ENCODE results near the gene HDAC2. TPM values are rescaled to one million over a fixed set of nuclear protein-coding genes. Genes with fewer than 3 reads are reported as not detected.

The HDAC2 gene
- total RNA-seq, 6 experiments from 2014 or later: 15.6 to 22.2 (median 21.3) TPM

DNA sequence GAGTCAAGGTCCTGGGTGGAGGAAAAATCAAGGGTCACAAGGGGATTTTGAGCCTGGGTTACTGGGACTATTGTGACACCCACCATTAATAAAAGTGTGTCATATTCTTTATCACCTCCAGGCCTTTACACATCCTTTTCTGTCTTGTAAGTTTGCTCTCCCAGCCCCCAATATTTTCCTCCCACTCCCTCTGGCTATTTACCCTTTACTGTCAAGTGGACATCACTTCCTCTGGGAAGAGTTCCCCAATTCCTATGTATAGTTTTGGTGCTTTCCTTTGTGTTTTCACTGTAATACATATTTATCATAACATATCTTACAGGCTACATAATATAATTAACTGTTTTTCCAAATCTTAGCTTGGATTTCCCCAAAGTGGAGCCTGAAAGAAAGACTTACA is 77.5 kb downstream of the HDAC2 start:
- intact Hi-C loops (cut with DNase I): no loop called here
- DNase-seq (no peak), ATAC-seq (no peak)
- H3K27me3 ChIP-seq: no peaks in the 10 kb centered on the region
- H3K36me3 ChIP-seq: no peaks in the 10 kb centered on the region
- no peak overlapping the region for H3K27ac ChIP-seq
- no peaks in the 10 kb centered on the region for H3K4me1 ChIP-seq
- TF ChIP-seq, protein P1, sequence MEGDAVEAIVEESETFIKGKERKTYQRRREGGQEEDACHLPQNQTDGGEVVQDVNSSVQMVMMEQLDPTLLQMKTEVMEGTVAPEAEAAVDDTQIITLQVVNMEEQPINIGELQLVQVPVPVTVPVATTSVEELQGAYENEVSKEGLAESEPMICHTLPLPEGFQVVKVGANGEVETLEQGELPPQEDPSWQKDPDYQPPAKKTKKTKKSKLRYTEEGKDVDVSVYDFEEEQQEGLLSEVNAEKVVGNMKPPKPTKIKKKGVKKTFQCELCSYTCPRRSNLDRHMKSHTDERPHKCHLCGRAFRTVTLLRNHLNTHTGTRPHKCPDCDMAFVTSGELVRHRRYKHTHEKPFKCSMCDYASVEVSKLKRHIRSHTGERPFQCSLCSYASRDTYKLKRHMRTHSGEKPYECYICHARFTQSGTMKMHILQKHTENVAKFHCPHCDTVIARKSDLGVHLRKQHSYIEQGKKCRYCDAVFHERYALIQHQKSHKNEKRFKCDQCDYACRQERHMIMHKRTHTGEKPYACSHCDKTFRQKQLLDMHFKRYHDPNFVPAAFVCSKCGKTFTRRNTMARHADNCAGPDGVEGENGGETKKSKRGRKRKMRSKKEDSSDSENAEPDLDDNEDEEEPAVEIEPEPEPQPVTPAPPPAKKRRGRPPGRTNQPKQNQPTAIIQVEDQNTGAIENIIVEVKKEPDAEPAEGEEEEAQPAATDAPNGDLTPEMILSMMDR (IDR thresholded peaks at IDR 0.05): no peak
- TF ChIP-seq POLR2A (IDR thresholded peaks at IDR 0.05): no peak
- H3K9me3 ChIP-seq: no peaks in the 10 kb centered on the region
- H3K4me3 ChIP-seq: no peak overlapping the region

DNA sequence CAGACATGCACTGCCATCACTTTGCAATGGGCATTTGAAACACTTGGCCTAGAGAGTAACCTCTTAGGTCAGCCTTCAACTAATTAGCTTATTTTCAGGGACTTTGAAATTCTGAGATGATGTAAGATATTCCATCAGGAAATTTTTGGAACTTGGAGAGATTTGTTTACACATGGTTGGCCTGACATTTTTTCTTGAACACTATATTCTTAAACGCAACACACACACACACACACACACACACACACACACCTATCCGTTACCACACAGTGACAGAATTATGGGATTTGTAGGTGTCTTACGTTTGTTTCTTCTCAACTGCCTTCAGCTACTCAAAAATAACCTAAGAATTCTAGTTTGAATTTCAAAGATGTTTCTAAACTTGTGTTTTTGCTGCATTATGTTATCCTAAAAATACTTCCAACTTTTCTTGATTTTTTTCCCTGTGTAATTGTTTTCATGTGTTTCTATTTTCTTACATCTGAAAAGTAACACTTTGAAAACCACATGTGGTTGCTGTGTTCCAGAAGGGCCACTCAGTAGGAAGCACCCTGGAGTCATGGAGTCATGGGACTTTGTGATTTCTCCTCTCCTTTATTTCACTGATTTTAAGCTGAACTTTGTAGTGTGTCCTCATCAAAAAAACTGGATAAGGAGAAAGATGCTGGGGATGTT is 81.9 kb downstream of the HDAC2 start:
- intact Hi-C loops (cut with DNase I): no loop called here

DNA sequence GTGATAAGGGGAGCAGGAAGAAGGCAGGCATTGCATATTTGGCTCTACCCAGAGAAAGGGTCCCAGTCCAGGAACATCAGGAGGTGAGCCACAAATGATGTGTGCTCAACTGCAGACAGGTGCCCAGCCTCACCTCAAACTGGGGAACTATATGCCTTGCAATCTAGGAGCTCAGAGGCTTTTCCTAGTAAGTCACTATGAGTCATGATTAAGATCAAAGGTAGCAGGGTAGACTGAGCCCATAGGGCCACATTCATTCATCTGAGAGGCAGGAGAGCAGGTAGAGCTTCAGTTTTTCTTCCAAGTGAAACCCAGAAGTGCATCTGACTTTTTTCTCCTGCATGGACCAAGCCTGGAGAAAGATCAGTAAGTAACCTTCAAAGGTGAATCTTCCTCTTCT is 82.5 kb downstream of the HDAC2 start:
- no peaks in the 10 kb centered on the region for H3K36me3 ChIP-seq
- intact Hi-C loops (cut with DNase I): no loop called here

More for the DNA sequence above, 81.9 kb downstream of the HDAC2 start:
- TF ChIP-seq POLR2A (IDR thresholded peaks at IDR 0.05): no peak
- TF ChIP-seq, protein P1 (IDR thresholded peaks at IDR 0.05): no peak
- Histone ChIP-seq H3K4me3 (no peak overlapping the region), H3K36me3 (no peaks in the 10 kb centered on the region), H3K27ac (no peak overlapping the region), H3K4me1 (no peaks in the 10 kb centered on the region), H3K9me3 (no peaks in the 10 kb centered on the region), H3K27me3 (no peaks in the 10 kb centered on the region)
- DNase-seq (no peak), ATAC-seq (no peak)
- WGBS (ENCODE audit: insufficient coverage, low coverage, low lambda C conversion rate, missing lambda C conversion rate): 76% methylated on average over 3 of the region's 3 CpGs

DNA sequence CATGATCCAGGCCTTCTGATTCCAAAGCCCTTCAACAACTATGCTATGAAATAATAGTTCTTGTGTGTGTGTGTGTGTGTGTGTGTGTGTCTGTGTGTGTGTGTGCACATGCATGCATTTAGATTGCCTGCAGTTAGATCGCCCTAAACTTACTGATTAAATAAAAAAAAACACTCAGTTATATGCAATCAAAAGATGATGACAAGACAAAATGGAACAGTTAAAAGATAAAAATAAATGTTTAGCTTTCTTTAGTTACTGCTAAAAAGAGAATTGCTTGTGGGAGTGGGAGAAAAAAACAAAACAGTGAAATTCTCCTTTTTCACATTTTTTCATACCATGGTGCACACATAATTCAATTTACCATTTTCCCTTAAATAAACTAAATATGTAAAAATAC is 84.4 kb downstream of the HDAC2 start:
- H3K36me3 ChIP-seq: no peaks in the 10 kb centered on the region
- no peaks in the 10 kb centered on the region for H3K9me3 ChIP-seq
- H3K27me3 ChIP-seq: no peaks in the 10 kb centered on the region
- H3K27ac ChIP-seq: no peak overlapping the region
- WGBS (ENCODE audit: insufficient coverage, low coverage, low lambda C conversion rate, missing lambda C conversion rate): 80% methylated on average over 1 of the region's 1 CpG
- DNase-seq (no peak), ATAC-seq (no peak)
- H3K4me1 ChIP-seq: peaks cover 0 to 6% (median 0%) of the 10 kb centered on the region in 4 donors
- no peak for TF ChIP-seq POLR2A (IDR thresholded peaks at IDR 0.05)
- TF ChIP-seq, protein P1 (IDR thresholded peaks at IDR 0.05): no peak
- H3K4me3 ChIP-seq: no peak overlapping the region
- intact Hi-C loops (cut with DNase I): no loop called here

More for the DNA sequence above, 82.5 kb downstream of the HDAC2 start:
- Histone ChIP-seq H3K27me3 (no peaks in the 10 kb centered on the region), H3K9me3 (no peaks in the 10 kb centered on the region), H3K27ac (no peak overlapping the region), H3K4me3 (no peak overlapping the region), H3K4me1 (no peaks in the 10 kb centered on the region)
- TF ChIP-seq, protein P1 (IDR thresholded peaks at IDR 0.05): no peak
- TF ChIP-seq POLR2A (IDR thresholded peaks at IDR 0.05): no peak
- ATAC-seq (no peak), DNase-seq (no peak)

DNA sequence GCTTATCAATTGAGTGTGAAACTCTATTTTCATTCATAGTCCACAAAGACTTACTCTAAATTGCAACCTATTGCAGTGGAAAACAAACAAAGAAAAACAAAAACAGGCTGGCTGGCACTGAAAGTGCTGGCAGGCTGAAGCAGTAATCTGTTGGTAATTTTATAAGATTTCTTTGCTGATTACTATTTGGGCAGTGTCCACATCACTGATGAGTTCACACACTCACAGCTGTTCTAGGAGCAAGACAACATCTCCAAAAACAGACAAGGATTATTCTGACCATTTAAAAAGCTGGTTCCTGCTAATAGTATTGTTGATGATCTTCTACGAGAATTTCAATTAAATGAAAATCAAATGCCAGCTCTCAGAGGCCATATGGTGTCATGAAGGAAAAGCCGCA is 86.9 kb downstream of the HDAC2 start:
- intact Hi-C loops (cut with DNase I): no loop called here
- TF ChIP-seq POLR2A (IDR thresholded peaks at IDR 0.05): no peak
- TF ChIP-seq, protein P1 (IDR thresholded peaks at IDR 0.05): no peak
- peaks cover 0 to 6% (median 0%) of the 10 kb centered on the region in 4 donors for H3K4me1 ChIP-seq
- no peak overlapping the region for H3K27ac ChIP-seq
- WGBS (ENCODE audit: insufficient coverage, low coverage, low lambda C conversion rate, missing lambda C conversion rate): 77% methylated on average over 2 of the region's 2 CpGs
- H3K36me3 ChIP-seq: no peaks in the 10 kb centered on the region
- H3K27me3 ChIP-seq: no peaks in the 10 kb centered on the region
- DNase-seq (no peak), ATAC-seq (no peak)
- no peak overlapping the region for H3K4me3 ChIP-seq
- no peaks in the 10 kb centered on the region for H3K9me3 ChIP-seq
